GM12864 (cell line): ENCODE results near the gene PDLIM1.

Experiments
- DNase-seq: peaks from one replicate; pipeline ENCODE4 v3.0.0-alpha.2; 2011; ENCODE audit warnings: low read depth
- H3K4me3 ChIP-seq: 2 replicates; pipeline ENCODE4 v1.5.1; 2011; ENCODE audit warnings: mild to moderate bottlenecking, low read depth, low read length, control low read depth
- CTCF ChIP-seq: IDR thresholded peaks from 2 replicates; pipeline ENCODE4 v1.5.1; 2011; ENCODE audit warnings: low read depth, mild to moderate bottlenecking, moderate library complexity, low read length, control low read depth, inconsistent platforms; ENCODE audit errors: missing control alignments

Gene PDLIM1

GRCh38 chr10:95261926-95262325 lies 28.9 kb downstream of the PDLIM1 start:
- DNase-seq = no peak
- TF ChIP-seq CTCF = no peak

GRCh38 chr10:95260909-95261552 lies 29.8 kb downstream of the PDLIM1 start:
- H3K4me3 ChIP-seq = no peak overlapping the region

More at GRCh38 chr10:95261926-95262325, 28.9 kb downstream of the PDLIM1 start:
- H3K4me3 ChIP-seq = no peak overlapping the region

GRCh38 chr10:95260397-95260881 lies 30.4 kb downstream of the PDLIM1 start:
- no peak for TF ChIP-seq CTCF
- DNase-seq = no peak
- H3K4me3 ChIP-seq = no peak overlapping the region

More at GRCh38 chr10:95260909-95261552, 29.8 kb downstream of the PDLIM1 start:
- DNase-seq = no peak
- no peak for TF ChIP-seq CTCF

- no peak overlapping the region for H3K4me3 ChIP-seq
- no peak for TF ChIP-seq CTCF
- DNase-seq = no peak
These were observed 33.0 kb downstream of the PDLIM1 start for GRCh38 chr10:95257849-95258248.

- TF ChIP-seq CTCF = no peak
- DNase-seq = no peak
- H3K4me3 ChIP-seq = no peak overlapping the region
These were observed 34.5 kb downstream of the PDLIM1 start for GRCh38 chr10:95256268-95256667.

GRCh38 chr10:95254629-95255028 lies 36.2 kb downstream of the PDLIM1 start:
- no peak for TF ChIP-seq CTCF
- DNase-seq = no peak
- H3K4me3 ChIP-seq = no peak overlapping the region

GRCh38 chr10:95253686-95254085 lies 37.1 kb downstream of the PDLIM1 start:
- no peak for DNase-seq
- no peak overlapping the region for H3K4me3 ChIP-seq
- no peak for TF ChIP-seq CTCF
